ENCODE results near the gene NMBR. TPM values are rescaled to one million over a fixed set of nuclear protein-coding genes. Genes with fewer than 3 reads are reported as not detected.
A peak's percentile ranks its signal among the peaks of the same experiment; 100 is the strongest.
"Not testable (repeated sequence)": the region's sequence is repeated elsewhere in the genome, so short reads cannot be mapped to it uniquely, and the experiment has no call there.

The NMBR gene
- polyA plus RNA-seq, 1 donor: 0.14 TPM

GRCh38 chr6:142055219-142055618, 91.7 kb downstream of the NMBR start:
- DNase-seq: no peak

- DNase-seq: no peak
These were observed 95.5 kb downstream of the NMBR start for GRCh38 chr6:142051404-142051803.

GRCh38 chr6:142048593-142048980, 98.3 kb downstream of the NMBR start:
- no peak for DNase-seq

- DNase-seq: no peak
These were observed 98.9 kb downstream of the NMBR start for GRCh38 chr6:142047934-142048592.

GRCh38 chr6:142045380-142046278, 101.3 kb downstream of the NMBR start:
- peak; percentile 23 for DNase-seq

GRCh38 chr6:142035890-142036289, 111.0 kb downstream of the NMBR start:
- DNase-seq: no peak

GRCh38 chr6:142031035-142031434, 115.9 kb downstream of the NMBR start:
- DNase-seq: no peak

- DNase-seq: no peak
These were observed 116.8 kb downstream of the NMBR start for GRCh38 chr6:142030115-142030619.

GRCh38 chr6:142028527-142028926, 118.4 kb downstream of the NMBR start:
- no peak for DNase-seq

GRCh38 chr6:142027804-142028203, 119.1 kb downstream of the NMBR start:
- DNase-seq: not testable (repeated sequence)

GRCh38 chr6:142027074-142027473, 119.8 kb downstream of the NMBR start:
- DNase-seq: no peak

GRCh38 chr6:142026471-142026870, 120.5 kb downstream of the NMBR start:
- DNase-seq: no peak

Other genes starting within 250 kb of the NMBR start
- gene GJE1, start 14.2 kb downstream of the NMBR start, polyA plus RNA-seq (ENCODE audit: insufficient read length): not detected
- 53.1 TPM for gene VTA1, start 141 bp upstream of the NMBR start, polyA plus RNA-seq (ENCODE audit: insufficient read length)
- gene ADGRG6, start 154.9 kb upstream of the NMBR start, polyA plus RNA-seq (ENCODE audit: insufficient read length): 7.2 TPM

Data from hindlimb muscle (tissue), 1 donor.